RWPE2 (cell line): Measurements from ENCODE around the gene SLC26A1.
"Not testable (repeated sequence)": the region's sequence is repeated elsewhere in the genome, so short reads cannot be mapped to it uniquely, and the experiment has no call there.

ENCODE experiments used
- ATAC-seq: fragments of 200-7000 bp; cut with Tn5 transposase; 3 replicates; pipeline ENCODE4 v1.9.1; 2021; ENCODE audit warnings: low read depth
- DNase-seq: peaks from one replicate; pipeline ENCODE4 v3.0.0-alpha.2; 2020; ENCODE audit warnings: low spot score
- H3K27ac ChIP-seq: fragments of 450-650 bp; 2 replicates; pipeline ENCODE4 v1.5.1; 2017; ENCODE audit warnings: mild to moderate bottlenecking; ENCODE audit not compliant: poor library complexity, severe bottlenecking
- H3K27me3 ChIP-seq: fragments of 250-450 bp; sonication (Bioruptor Pico); 2 replicates; pipeline ENCODE4 v1.5.1; 2021; ENCODE audit warnings: mild to moderate bottlenecking, moderate library complexity; ENCODE audit not compliant: insufficient read depth, poor library complexity, severe bottlenecking
- H3K36me3 ChIP-seq: fragments of 250-450 bp; sonication (Bioruptor Pico); 2 replicates; pipeline ENCODE4 v1.5.1; 2020; ENCODE audit warnings: low read depth, mild to moderate bottlenecking, moderate library complexity
- H3K4me1 ChIP-seq: fragments of 250-450 bp; sonication (Bioruptor Pico); 2 replicates; pipeline ENCODE4 v1.5.1; 2021; ENCODE audit warnings: mild to moderate bottlenecking, moderate library complexity; ENCODE audit not compliant: insufficient read depth, poor library complexity, severe bottlenecking
- H3K4me3 ChIP-seq: fragments of 250-450 bp; sonication (Bioruptor Pico); 2 replicates; pipeline ENCODE4 v1.5.1; 2021; ENCODE audit warnings: mild to moderate bottlenecking, moderate library complexity; ENCODE audit not compliant: severe bottlenecking
- H3K9me3 ChIP-seq: fragments of 250-450 bp; sonication (Bioruptor Pico); 2 replicates; pipeline ENCODE4 v1.5.1; 2021; ENCODE audit warnings: mild to moderate bottlenecking, moderate library complexity; ENCODE audit not compliant: severe bottlenecking
- TF ChIP-seq, protein P1 (sequence below): fragments of 450-650 bp; IDR thresholded peaks from one replicate; pipeline ENCODE4 v1.5.1; 2017; ENCODE audit warnings: mild to moderate bottlenecking, moderate library complexity; ENCODE audit not compliant: poor library complexity, severe bottlenecking

SLC26A1 gene

GRCh38 chr4:947491-947971 lies 45.7 kb downstream of the SLC26A1 start:
- H3K27ac ChIP-seq: no peak overlapping the region
- no peaks in the 10 kb centered on the region for H3K9me3 ChIP-seq
- H3K4me3 ChIP-seq: no peak overlapping the region
- ATAC-seq (no peak), DNase-seq (no peak)
- TF ChIP-seq, protein P1, sequence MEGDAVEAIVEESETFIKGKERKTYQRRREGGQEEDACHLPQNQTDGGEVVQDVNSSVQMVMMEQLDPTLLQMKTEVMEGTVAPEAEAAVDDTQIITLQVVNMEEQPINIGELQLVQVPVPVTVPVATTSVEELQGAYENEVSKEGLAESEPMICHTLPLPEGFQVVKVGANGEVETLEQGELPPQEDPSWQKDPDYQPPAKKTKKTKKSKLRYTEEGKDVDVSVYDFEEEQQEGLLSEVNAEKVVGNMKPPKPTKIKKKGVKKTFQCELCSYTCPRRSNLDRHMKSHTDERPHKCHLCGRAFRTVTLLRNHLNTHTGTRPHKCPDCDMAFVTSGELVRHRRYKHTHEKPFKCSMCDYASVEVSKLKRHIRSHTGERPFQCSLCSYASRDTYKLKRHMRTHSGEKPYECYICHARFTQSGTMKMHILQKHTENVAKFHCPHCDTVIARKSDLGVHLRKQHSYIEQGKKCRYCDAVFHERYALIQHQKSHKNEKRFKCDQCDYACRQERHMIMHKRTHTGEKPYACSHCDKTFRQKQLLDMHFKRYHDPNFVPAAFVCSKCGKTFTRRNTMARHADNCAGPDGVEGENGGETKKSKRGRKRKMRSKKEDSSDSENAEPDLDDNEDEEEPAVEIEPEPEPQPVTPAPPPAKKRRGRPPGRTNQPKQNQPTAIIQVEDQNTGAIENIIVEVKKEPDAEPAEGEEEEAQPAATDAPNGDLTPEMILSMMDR: no peak
- no peaks in the 10 kb centered on the region for H3K36me3 ChIP-seq
- no peaks in the 10 kb centered on the region for H3K4me1 ChIP-seq
- no peaks in the 10 kb centered on the region for H3K27me3 ChIP-seq

- TF ChIP-seq, protein P1: no peak
- DNase-seq (no peak), ATAC-seq (no peak)
- Histone ChIP-seq H3K4me1 (no peaks in the 10 kb centered on the region), H3K4me3 (no peak overlapping the region), H3K27me3 (no peaks in the 10 kb centered on the region), H3K36me3 (no peaks in the 10 kb centered on the region), H3K27ac (no peak overlapping the region), H3K9me3 (no peaks in the 10 kb centered on the region)
These were observed 46.4 kb downstream of the SLC26A1 start for GRCh38 chr4:946517-947471.

DNA sequence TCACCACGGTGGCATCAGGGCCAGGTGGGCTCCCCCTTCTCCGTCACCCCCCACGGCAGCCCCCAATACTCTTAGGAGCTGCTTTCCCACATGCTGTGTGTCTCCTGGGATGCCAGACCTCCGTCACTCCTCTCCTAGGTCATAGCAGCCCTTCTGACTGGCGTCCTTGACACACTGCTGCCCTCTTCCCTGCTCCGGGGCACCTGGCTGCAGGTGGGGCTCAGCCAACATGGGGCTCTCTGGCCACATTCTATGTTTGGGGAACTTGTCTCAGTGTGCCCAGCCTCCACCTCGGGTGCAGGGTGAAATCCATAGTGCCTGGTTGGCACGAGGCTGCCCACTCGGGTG lies 47.1 kb downstream of the SLC26A1 start:
- H3K36me3 ChIP-seq: no peaks in the 10 kb centered on the region
- TF ChIP-seq, protein P1: no peak
- no peak overlapping the region for H3K4me3 ChIP-seq
- no peak overlapping the region for H3K27ac ChIP-seq
- H3K9me3 ChIP-seq: no peaks in the 10 kb centered on the region
- H3K27me3 ChIP-seq: no peaks in the 10 kb centered on the region
- DNase-seq (no peak), ATAC-seq (no peak)
- H3K4me1 ChIP-seq: no peaks in the 10 kb centered on the region

- Histone ChIP-seq H3K27me3 (no peaks in the 10 kb centered on the region), H3K4me3 (no peak overlapping the region), H3K36me3 (no peaks in the 10 kb centered on the region), H3K9me3 (no peaks in the 10 kb centered on the region), H3K27ac (no peak overlapping the region), H3K4me1 (no peaks in the 10 kb centered on the region)
- TF ChIP-seq, protein P1: no peak
- ATAC-seq (no peak), DNase-seq (no peak)
These were observed 47.7 kb downstream of the SLC26A1 start for GRCh38 chr4:945274-946102.

DNA sequence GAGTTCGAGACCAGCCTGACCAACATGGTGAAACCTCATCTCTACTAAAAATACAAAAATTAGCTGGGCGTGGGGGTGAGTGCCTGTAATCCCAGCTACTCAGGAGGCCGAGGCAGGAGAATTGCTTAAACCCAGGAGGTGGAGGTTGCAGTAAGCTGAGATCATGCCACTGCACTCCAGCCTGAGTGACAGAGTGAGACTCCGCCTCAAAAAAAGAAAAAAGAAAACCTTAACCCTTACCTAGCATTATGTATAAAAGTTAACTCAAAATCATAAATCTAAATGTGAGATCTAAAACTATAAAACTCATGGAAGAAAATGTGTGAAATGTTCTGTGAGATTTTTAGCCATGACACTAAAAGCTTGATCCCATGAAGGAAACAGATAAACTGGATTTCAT lies 53.7 kb downstream of the SLC26A1 start:
- not testable (repeated sequence) for H3K9me3 ChIP-seq, H3K27me3 ChIP-seq, H3K4me3 ChIP-seq, ATAC-seq, H3K36me3 ChIP-seq, H3K27ac ChIP-seq, DNase-seq
- H3K4me1 ChIP-seq: peaks cover 10% of the 10 kb centered on the region
